Gastroesophageal sphincter (tissue), 4 donors: ENCODE measurements around the gene SLC29A2. TPM values are rescaled to one million over a fixed set of nuclear protein-coding genes. Genes with fewer than 3 reads are reported as not detected.

ENCODE experiments used
- ATAC-seq: fragments of 150-250 bp; one replicate; pipeline ENCODE4 v1.9.1; 2016; ENCODE audit warnings: mild to moderate bottlenecking, moderate library complexity
- H3K27ac ChIP-seq, 4 donors: fragments of 200-600 bp; sonication (generic) in 3 of 4; 1 replicate in 3 of 4; 2 replicates in 1 of 4; pipeline ENCODE4 v1.5.1; 2016 to 2019
- H3K27me3 ChIP-seq: fragments of 200-600 bp; sonication (generic); one replicate; pipeline ENCODE4 v1.5.1; 2019
- H3K36me3 ChIP-seq, 2 donors: fragments of 200-600 bp; sonication (generic); one replicate each; pipeline ENCODE4 v1.5.1; 2019; ENCODE audit warnings: control low read depth in 1 of 2
- H3K4me1 ChIP-seq, 3 donors: fragments of 200-600 bp; sonication (generic); 1 replicate in 2 of 3; 2 replicates in 1 of 3; pipeline ENCODE4 v1.5.1; 2016 to 2019; ENCODE audit warnings: control low read depth in 2 of 3
- H3K4me3 ChIP-seq, 2 donors: fragments of 200-600 bp; sonication (generic); one replicate each; pipeline ENCODE4 v1.5.1; 2019; ENCODE audit warnings: mild to moderate bottlenecking in 1 of 2, moderate library complexity in 1 of 2
- H3K9me3 ChIP-seq, 3 donors: fragments of 200-600 bp; sonication (generic); one replicate each; pipeline ENCODE4 v1.5.1; 2017 to 2019; ENCODE audit warnings: control low read depth in 2 of 3
- CTCF ChIP-seq, 4 experiments: fragments of 200-600 bp in 2 of 4; fragments of 450-650 bp in 2 of 4; sonication (generic) in 1 of 4; IDR thresholded peaks; one replicate each; pipeline ENCODE4 v1.5.1; 2017 to 2019; ENCODE audit warnings: antibody characterized with exemption in 4 of 4, mild to moderate bottlenecking in 2 of 4, moderate library complexity in 2 of 4
- EP300 ChIP-seq: sonication (generic); formaldehyde crosslinking; IDR thresholded peaks from one replicate; pipeline ENCODE4 v1.6.1; 2017; ENCODE audit warnings: antibody characterized with exemption, mild to moderate bottlenecking
- POLR2A ChIP-seq, 2 donors: fragments of 450-650 bp; IDR thresholded peaks; one replicate each; pipeline ENCODE4 v1.6.1; 2017; ENCODE audit warnings: antibody characterized with exemption in 2 of 2, mild to moderate bottlenecking in 2 of 2, moderate library complexity in 1 of 2
- POLR2AphosphoS5 ChIP-seq: sonication (generic); formaldehyde crosslinking; IDR thresholded peaks from one replicate; pipeline ENCODE4 v1.6.1; 2017; ENCODE audit warnings: antibody characterized with exemption
- WGBS, 2 donors: methylation state at CpG; one replicate each; pipeline ENCODE4 v1.1.5; 2018; ENCODE audit warnings: low coverage in 1 of 2; 5-methylcytosine and 5-hydroxymethylcytosine counted together
- total RNA-seq, 4 donors: library from RNA; depleted of rRNA; stranded (reverse); fragments of >200 nt; gene quantifications; one replicate each; pipeline ENCODE4 v1.1.0, GENCODE V29; 2016

SLC29A2 gene
- total RNA-seq, 4 donors from 2014 or later, result 0.27 to 3.2 (median 1.2) TPM

GRCh38 chr11:66332371-66333219 is 39.0 kb downstream of the SLC29A2 start:
- TF ChIP-seq CTCF (IDR thresholded peaks at IDR 0.05), result no peak
- TF ChIP-seq POLR2A (IDR thresholded peaks at IDR 0.05), result no peak
- TF ChIP-seq POLR2AphosphoS5, result no peak
- TF ChIP-seq EP300, result no peak
- H3K36me3 ChIP-seq, result peaks cover 0 to 42% of the 10 kb centered on the region in 2 donors
- H3K27ac ChIP-seq, result no peak overlapping the region
- peaks cover 0 to 45% (median 35%) of the 10 kb centered on the region in 3 donors for H3K4me1 ChIP-seq
- H3K9me3 ChIP-seq, result no peaks in the 10 kb centered on the region
- no peak overlapping the region for H3K4me3 ChIP-seq
- H3K27me3 ChIP-seq, result no peaks in the 10 kb centered on the region
- no peak for ATAC-seq
- WGBS, 2 donors, result 50 to 90% methylated on average over 2 to 5 of the region's 18 CpGs

- TF ChIP-seq CTCF (IDR thresholded peaks at IDR 0.05), result no peak
- no peak for TF ChIP-seq POLR2AphosphoS5
- TF ChIP-seq EP300, result no peak
- no peak for TF ChIP-seq POLR2A (IDR thresholded peaks at IDR 0.05)
- H3K27ac ChIP-seq, result no peak overlapping the region
- peaks cover 0 to 48% (median 35%) of the 10 kb centered on the region in 3 donors for H3K4me1 ChIP-seq
- 88 to 100% methylated on average over 1 to 6 of the region's 12 CpGs for WGBS, 2 donors
- H3K9me3 ChIP-seq, result no peaks in the 10 kb centered on the region
- peaks cover 0 to 33% of the 10 kb centered on the region in 2 donors for H3K36me3 ChIP-seq
- H3K4me3 ChIP-seq, result no peak overlapping the region
- no peak for ATAC-seq
- no peaks in the 10 kb centered on the region for H3K27me3 ChIP-seq
Observed at GRCh38 chr11:66331542-66332370, 39.8 kb downstream of the SLC29A2 start.

GRCh38 chr11:66330931-66331330 is 40.6 kb downstream of the SLC29A2 start:
- Histone ChIP-seq H3K27ac (no peak overlapping the region), H3K9me3 (no peaks in the 10 kb centered on the region), H3K27me3 (no peaks in the 10 kb centered on the region), H3K4me3 (no peak overlapping the region), H3K36me3 (peaks cover 0 to 33% of the 10 kb centered on the region in 2 donors), H3K4me1 (peaks cover 0 to 48% (median 37%) of the 10 kb centered on the region in 3 donors)
- WGBS, 2 donors, result no CpG with 5 or more reads among the region's 10 CpGs
- ATAC-seq, result no peak
- TF ChIP-seq EP300 (no peak), CTCF (IDR thresholded peaks at IDR 0.05) (no peak), POLR2A (IDR thresholded peaks at IDR 0.05) (no peak), POLR2AphosphoS5 (no peak)

GRCh38 chr11:66329165-66329673 is 42.3 kb downstream of the SLC29A2 start:
- peaks cover 0 to 34% (median 30%) of the 10 kb centered on the region in 3 donors for H3K4me1 ChIP-seq
- no peaks in the 10 kb centered on the region for H3K27me3 ChIP-seq
- TF ChIP-seq POLR2AphosphoS5 (no peak), POLR2A (IDR thresholded peaks at IDR 0.05) (no peak), CTCF (IDR thresholded peaks at IDR 0.05) (no peak)
- peaks cover 0 to 27% of the 10 kb centered on the region in 2 donors for H3K36me3 ChIP-seq
- ATAC-seq, result no peak
- no peaks in the 10 kb centered on the region for H3K9me3 ChIP-seq
- H3K4me3 ChIP-seq, result no peak overlapping the region
- WGBS, 2 donors, result no CpG with 5 or more reads among the region's 3 CpGs
- H3K27ac ChIP-seq, result no peak overlapping the region
